Esophagus squamous epithelium (tissue), 4 donors: ENCODE measurements around the gene SLC39A13.

ENCODE experiments used
- CTCF ChIP-seq, 6 experiments: fragments of 450-650 bp in 4 of 6; fragments of 200-600 bp in 2 of 6; sonication (generic) in 2 of 6; IDR thresholded peaks; one replicate each; pipeline ENCODE4 v1.5.1; 2016 to 2019; ENCODE audit warnings: antibody characterized with exemption in 6 of 6, mild to moderate bottlenecking in 4 of 6, moderate library complexity in 4 of 6
- POLR2A ChIP-seq, 4 donors: fragments of 450-650 bp; IDR thresholded peaks; one replicate each; pipeline ENCODE4 v1.6.1; 2017; ENCODE audit warnings: antibody characterized with exemption in 4 of 4, mild to moderate bottlenecking in 4 of 4, moderate library complexity in 3 of 4

GRCh38 chr11:47464483-47464882 is 56.1 kb downstream of the SLC39A13 start:
- no peak for TF ChIP-seq CTCF (IDR thresholded peaks at IDR 0.05)
- TF ChIP-seq POLR2A (IDR thresholded peaks at IDR 0.05), result no peak
